ENCODE data around the gene PAQR8. TPM values are rescaled to one million over a fixed set of nuclear protein-coding genes. Genes with fewer than 3 reads are reported as not detected.

Gene PAQR8
- total and polyA plus RNA-seq, 2 of the 4 experiments (the other 2 are of a cell fraction): 1.4 to 1.6 TPM

GRCh38 chr6:52363228-52363867 lies 1.4 kb downstream of the PAQR8 start (continued):
- TF ChIP-seq ELK1 (IDR thresholded peaks at IDR 0.05; ENCODE audit: borderline replicate concordance, low read depth, low read length): no peak

- no peak overlapping the region for H2AFZ ChIP-seq (replicated peaks; ENCODE audit: low read length, poor library complexity)
- CTCF ChIA-PET: no interaction called here
- intact Hi-C loops (cut with micrococcal nuclease): no loop called here
- WGBS, 2 experiments (ENCODE audit: extremely low coverage in 2 of 2, insufficient read length in 1 of 2): no CpG with 5 or more reads among the region's 5 CpGs
- dilution Hi-C loops (cut with HindIII; ENCODE audit: low sequenced_read_pairs, unreplicated experiment): no loop called here
- H4K5ac ChIP-seq (ENCODE audit: low read depth, low read length): no peak overlapping the region
- H3K27me3 ChIP-seq (ENCODE audit: control insufficient read depth, insufficient read depth, low read length): no peaks in the 10 kb centered on the region
- no peak overlapping the region for H3K23ac ChIP-seq (ENCODE audit: low read depth, low read length)
- in situ Hi-C loops (cut with MboI; ENCODE audit: low sequenced_read_pairs): no loop called here
- BruUV-seq (replicated peaks): no TSS peak
- no peak overlapping the region for H2BK15ac ChIP-seq (ENCODE audit: low read depth, low read length)
- H2BK5ac ChIP-seq (ENCODE audit: low read depth, low read length, poor library complexity, severe bottlenecking): no peak overlapping the region
- no peak overlapping the region for H2BK20ac ChIP-seq (ENCODE audit: low read depth, low read length)
- H3K9me3 ChIP-seq (ENCODE audit: control insufficient read depth, insufficient read depth, low read length): no peaks in the 10 kb centered on the region
- POLR2A ChIA-PET (ENCODE audit: unreplicated experiment): no interaction called here
- H3K4me2 ChIP-seq (ENCODE audit: low read depth, low read length): no peak overlapping the region
- H2BK120ac ChIP-seq (ENCODE audit: low read depth, low read length): no peak overlapping the region
- H2AK5ac ChIP-seq (ENCODE audit: low read depth, low read length): no peak overlapping the region
- no peak overlapping the region for H3K4ac ChIP-seq (ENCODE audit: low read depth, low read length)
- no peak overlapping the region for H3K9ac ChIP-seq (ENCODE audit: low read depth, low read length)
- H4K20me1 ChIP-seq (ENCODE audit: insufficient read depth, low read length): no peaks in the 10 kb centered on the region; the same call in 1 of the 2 replicates
- no peak overlapping the region for H3K56ac ChIP-seq (ENCODE audit: extremely low read depth, insufficient read depth, low read length)
- DNase-seq (no peak), ATAC-seq (ENCODE audit: low read depth) (no peak)
- H3K9me1 ChIP-seq (ENCODE audit: insufficient read depth, low read length): peaks cover 3% of the 10 kb centered on the region
- TF ChIP-seq CEBPB (IDR thresholded peaks at IDR 0.05; ENCODE audit: low read depth, low read length): no peak
- TF ChIP-seq ELK1 (IDR thresholded peaks at IDR 0.05; ENCODE audit: borderline replicate concordance, low read depth, low read length): no peak
- TF ChIP-seq MAFK (IDR thresholded peaks at IDR 0.05; ENCODE audit: low read depth, low read length): no peak
- no peak for TF ChIP-seq MAZ (IDR thresholded peaks at IDR 0.05; ENCODE audit: borderline replicate concordance, low read depth, low read length)
- no peak for TF ChIP-seq MXI1 (IDR thresholded peaks at IDR 0.05; ENCODE audit: borderline replicate concordance, low read depth, low read length)
- TF ChIP-seq CTCF (conservative IDR thresholded peaks at IDR 0.05; ENCODE audit: low read depth, low read length): no peak
- TF ChIP-seq RAD21 (IDR thresholded peaks at IDR 0.05; ENCODE audit: low read length): no peak
- TF ChIP-seq POLR2A (IDR thresholded peaks at IDR 0.05; ENCODE audit: low read depth, low read length): no peak
- no peak overlapping the region for H4K91ac ChIP-seq (ENCODE audit: insufficient read depth, low read depth, low read length)
- no peak overlapping the region for H3K4me3 ChIP-seq (ENCODE audit: insufficient read depth, low read depth, low read length)
- peaks cover 13% of the 10 kb centered on the region for H3K4me1 ChIP-seq (ENCODE audit: control insufficient read depth, insufficient read depth, low read length)
- H3K18ac ChIP-seq (ENCODE audit: low read depth, low read length): no peak overlapping the region
- H3K79me1 ChIP-seq (ENCODE audit: low read depth in 1 of 2, low read length in 2 of 2): peaks cover 0 to 15% of the 10 kb centered on the region in 2 experiments; a peak in 2 of 4 replicates
- H3K36me3 ChIP-seq (ENCODE audit: control insufficient read depth, insufficient read depth, low read length): no peaks in the 10 kb centered on the region
- no peak overlapping the region for H2AK9ac ChIP-seq (replicated peaks; ENCODE audit: low read depth, low read length, poor library complexity)
- H3K27ac ChIP-seq (ENCODE audit: insufficient read depth, low read length): no peak overlapping the region
- no peak overlapping the region for H3K14ac ChIP-seq (replicated peaks; ENCODE audit: low read depth, low read length)
- no peak overlapping the region for H4K8ac ChIP-seq (ENCODE audit: low read depth in 2 of 2, low read length in 2 of 2)
These were observed 2.7 kb downstream of the PAQR8 start for GRCh38 chr6:52364480-52365166.
